ENCODE measurements around the gene P4HTM.

- TF ChIP-seq CTCF (conservative IDR thresholded peaks at IDR 0.05; ENCODE audit: low read length) (no peak), EZH2phosphoT487 (IDR thresholded peaks at IDR 0.05; ENCODE audit: borderline replicate concordance) (no peak)
These were observed 64.4 kb downstream of the P4HTM start for GRCh38 chr3:49054344-49054862.
